ENCODE measurements around the gene IGFBP3.

The IGFBP3 gene

GRCh38 chr7:45873355-45873754 is 47.7 kb downstream of the IGFBP3 start:
- DNase-seq (ENCODE audit: low read depth in 2 of 2) = no peak

GRCh38 chr7:45873035-45873354 is 48.1 kb downstream of the IGFBP3 start, which contains the start of gene CCDC201:
Gene CCDC201, minus strand, starts transcription at chr7:45873082. Its CDS starts 75 bp downstream, at chr7:45873007.
- DNase-seq (ENCODE audit: low read depth in 2 of 2) = no peak

GRCh38 chr7:45872116-45873034 is 48.7 kb downstream of the IGFBP3 start:
- DNase-seq (ENCODE audit: low read depth in 2 of 2) = no peak

- no peak for DNase-seq (ENCODE audit: low read depth in 2 of 2)
Observed at GRCh38 chr7:45869426-45869825, 51.6 kb downstream of the IGFBP3 start.

GRCh38 chr7:45867471-45867870 is 53.6 kb downstream of the IGFBP3 start:
- DNase-seq (ENCODE audit: low read depth in 2 of 2) = no peak

- DNase-seq (ENCODE audit: low read depth in 2 of 2) = no peak
Observed at GRCh38 chr7:45865594-45866410, 55.3 kb downstream of the IGFBP3 start.

- DNase-seq (ENCODE audit: low read depth in 2 of 2) = no peak
Observed at GRCh38 chr7:45863715-45864114, 57.4 kb downstream of the IGFBP3 start.

All from stimulated activated CD8-positive, alpha-beta memory T cell treated with anti-CD3 and anti-CD28 coated beads, Interleukin-2, amount 100 ng/mL, for 48 hours (primary cell).